PC-3 (cell line): ENCODE measurements around the gene GTF3C4. TPM values are rescaled to one million over a fixed set of nuclear protein-coding genes. Genes with fewer than 3 reads are reported as not detected.

ENCODE experiments used
- ATAC-seq: fragments of 200-7000 bp; cut with Tn5 transposase; 2 replicates; pipeline ENCODE4 v1.9.1; 2020; ENCODE audit warnings: mild to moderate bottlenecking, moderate library complexity
- BruUV-seq: library from RNA; stranded (reverse); fragments of 400-500 nt; replicated peaks from 2 replicates; lab custom pipeline; 2021; lab: Mats Ljungman, UMichigan
- CTCF ChIA-PET: fragments of 300-600 bp; sonication (Branson Sonifier 250); formaldehyde crosslinking; loops from one replicate; lab custom pipeline; 2022; ENCODE audit warnings: antibody characterized with exemption; lab: Charles Lee
- POLR2A ChIA-PET: fragments of 300-600 bp; sonication (Branson Sonifier 250); formaldehyde crosslinking; loops from one replicate; lab custom pipeline; 2022; ENCODE audit warnings: antibody characterized with exemption; ENCODE audit not compliant: unreplicated experiment; lab: Charles Lee
- DNase-seq: peaks from one replicate; pipeline ENCODE4 v3.0.0-alpha.2; 2015
- H2AFZ ChIP-seq: fragments of 300-600 bp; sonication (generic); 2 replicates; pipeline ENCODE4 v1.6.0; 2016; ENCODE audit warnings: antibody characterized with exemption, low read length
- H3F3A ChIP-seq: fragments of 300-600 bp; sonication (generic); one replicate; pipeline ENCODE4 v1.6.0; 2017; ENCODE audit warnings: antibody characterized with exemption, low read length, control low read depth, mild to moderate bottlenecking; ENCODE audit not compliant: unreplicated experiment
- H3K27ac ChIP-seq: fragments of 300-600 bp; sonication (generic); 2 replicates; pipeline ENCODE4 v1.5.1; 2016; ENCODE audit warnings: mild to moderate bottlenecking, low read length
- H3K27me3 ChIP-seq: fragments of 300-600 bp; sonication (generic); 2 replicates; pipeline ENCODE4 v1.6.1; 2016; ENCODE audit warnings: low read length, mixed read lengths
- H3K36me3 ChIP-seq: fragments of 300-600 bp; sonication (generic); 2 replicates; pipeline ENCODE4 v1.6.1; 2016; ENCODE audit warnings: low read depth, mixed run types, low read length, mixed read lengths
- H3K4me1 ChIP-seq: fragments of 300-600 bp; sonication (generic); 2 replicates; pipeline ENCODE4 v1.5.1; 2016; ENCODE audit warnings: low read length; ENCODE audit not compliant: insufficient read depth
- H3K4me2 ChIP-seq: fragments of 300-600 bp; sonication (generic); 2 replicates; pipeline ENCODE4 v1.6.0; 2016; ENCODE audit warnings: low read length
- H3K4me3 ChIP-seq: fragments of 300-600 bp; sonication (generic); 2 replicates; pipeline ENCODE4 v1.5.1; 2016; ENCODE audit warnings: mild to moderate bottlenecking, low read length, mixed read lengths
- H3K79me2 ChIP-seq: fragments of 300-600 bp; sonication (generic); 2 replicates; pipeline ENCODE4 v1.6.1; 2017; ENCODE audit warnings: low read length, mixed read lengths
- H3K9ac ChIP-seq: fragments of 300-600 bp; sonication (generic); 2 replicates; pipeline ENCODE4 v1.6.0; 2016; ENCODE audit warnings: mild to moderate bottlenecking, low read length
- H3K9me2 ChIP-seq: fragments of 300-600 bp; sonication (generic); replicated peaks from 2 replicates; pipeline ENCODE4 v1.6.1; 2016; ENCODE audit warnings: mixed run types, low read length, mixed read lengths
- H3K9me3 ChIP-seq: fragments of 300-600 bp; sonication (generic); 2 replicates; pipeline ENCODE4 v1.6.1; 2016; ENCODE audit warnings: low read length, mixed read lengths
- H4K20me1 ChIP-seq: fragments of 300-600 bp; sonication (generic); 2 replicates; pipeline ENCODE4 v1.6.1; 2016; ENCODE audit warnings: low read length, mixed read lengths
- EZH2 ChIP-seq: fragments of 300-600 bp; sonication (generic); IDR thresholded peaks from one replicate; pipeline ENCODE4 v1.6.1; 2017; ENCODE audit warnings: antibody characterized with exemption, mild to moderate bottlenecking, low read length; ENCODE audit not compliant: unreplicated experiment
- EZH2phosphoT487 ChIP-seq: fragments of 300-600 bp; sonication (generic); IDR thresholded peaks from 2 replicates; pipeline ENCODE4 v1.6.1; 2018; ENCODE audit warnings: mild to moderate bottlenecking, antibody characterized with exemption, low read length, borderline replicate concordance
- intact Hi-C: fragments of 100-400 bp; cut with micrococcal nuclease; formaldehyde crosslinking; loops from 2 replicates; pipeline ENCODE4 v1.9.0; 2023
- total RNA-seq: library from RNA; depleted of rRNA; stranded (reverse); fragments of >200 nt; gene quantifications from 2 replicates; pipeline ENCODE4 v1.2.3, GENCODE V29; 2014
- TF ChIP-seq, protein P1 (sequence below): fragments of 300-600 bp; sonication (generic); conservative IDR thresholded peaks from 2 replicates; pipeline ENCODE4 v1.5.1; 2017; ENCODE audit warnings: antibody characterized with exemption, low read depth, mild to moderate bottlenecking, low read length

The GTF3C4 gene
- total RNA-seq, 1 experiment from 2014 or later = 9.8 TPM

- no TSS peak for BruUV-seq
- H3K36me3 ChIP-seq = peaks cover 38% of the 10 kb centered on the region
These were observed 44.0 kb upstream of the GTF3C4 start for GRCh38 chr9:132626285-132626684.

GRCh38 chr9:132627106-132627505, 43.2 kb upstream of the GTF3C4 start:
- no TSS peak for BruUV-seq
- DNase-seq = peak; percentile 69
- intact Hi-C loops = loop anchor here (10.0 kb wide), 1 partner anchor 48 kb away; the partner anchor contains the start of gene GTF3C4

More at GRCh38 chr9:132626285-132626684, 44.0 kb upstream of the GTF3C4 start:
- Histone ChIP-seq H3K27ac (peak overlapping the region; percentile 95), H3K79me2 (no peaks in the 10 kb centered on the region), H3K9ac (peak overlapping the region; percentile 78; the same call in 1 of the 2 replicates), H4K20me1 (no peaks in the 10 kb centered on the region), H2AFZ (no peak overlapping the region), H3K9me3 (no peaks in the 10 kb centered on the region), H3K4me1 (peaks cover 46% of the 10 kb centered on the region), H3K4me2 (no peak overlapping the region; the same call in 1 of the 2 replicates), H3F3A (no peaks in the 10 kb centered on the region), H3K9me2 (no peaks in the 10 kb centered on the region), H3K4me3 (no peak overlapping the region), H3K27me3 (no peaks in the 10 kb centered on the region)
- TF ChIP-seq, protein P1, sequence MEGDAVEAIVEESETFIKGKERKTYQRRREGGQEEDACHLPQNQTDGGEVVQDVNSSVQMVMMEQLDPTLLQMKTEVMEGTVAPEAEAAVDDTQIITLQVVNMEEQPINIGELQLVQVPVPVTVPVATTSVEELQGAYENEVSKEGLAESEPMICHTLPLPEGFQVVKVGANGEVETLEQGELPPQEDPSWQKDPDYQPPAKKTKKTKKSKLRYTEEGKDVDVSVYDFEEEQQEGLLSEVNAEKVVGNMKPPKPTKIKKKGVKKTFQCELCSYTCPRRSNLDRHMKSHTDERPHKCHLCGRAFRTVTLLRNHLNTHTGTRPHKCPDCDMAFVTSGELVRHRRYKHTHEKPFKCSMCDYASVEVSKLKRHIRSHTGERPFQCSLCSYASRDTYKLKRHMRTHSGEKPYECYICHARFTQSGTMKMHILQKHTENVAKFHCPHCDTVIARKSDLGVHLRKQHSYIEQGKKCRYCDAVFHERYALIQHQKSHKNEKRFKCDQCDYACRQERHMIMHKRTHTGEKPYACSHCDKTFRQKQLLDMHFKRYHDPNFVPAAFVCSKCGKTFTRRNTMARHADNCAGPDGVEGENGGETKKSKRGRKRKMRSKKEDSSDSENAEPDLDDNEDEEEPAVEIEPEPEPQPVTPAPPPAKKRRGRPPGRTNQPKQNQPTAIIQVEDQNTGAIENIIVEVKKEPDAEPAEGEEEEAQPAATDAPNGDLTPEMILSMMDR = no peak
- TF ChIP-seq EZH2phosphoT487 = no peak
- TF ChIP-seq EZH2 = no peak
- ChIA-PET POLR2A (no interaction called here), CTCF (no interaction called here)
- DNase-seq (no peak), ATAC-seq (no peak)
- intact Hi-C loops = loop anchor here (10.0 kb wide), 1 partner anchor 49 kb away; the partner anchor contains the start of gene GTF3C4

More at GRCh38 chr9:132627106-132627505, 43.2 kb upstream of the GTF3C4 start:
- H2AFZ ChIP-seq = no peak overlapping the region
- peak overlapping the region; percentile 95 for H3K27ac ChIP-seq
- peak; percentile 79 for ATAC-seq
- no peaks in the 10 kb centered on the region for H3K27me3 ChIP-seq
- H3K4me3 ChIP-seq = no peak overlapping the region
- no peak for TF ChIP-seq EZH2
- TF ChIP-seq, protein P1 = no peak
- no peaks in the 10 kb centered on the region for H3K79me2 ChIP-seq
- POLR2A ChIA-PET = interaction anchor here (0.6 kb wide), 2 partner anchors 42 to 591 kb away, joined by 5 to 6 read pairs; partner anchors contain the start of gene DDX31
- H3K9me3 ChIP-seq = no peaks in the 10 kb centered on the region
- H3K4me2 ChIP-seq = peak overlapping the region; percentile 48; the same call in 1 of the 2 replicates
- H3K9me2 ChIP-seq = no peaks in the 10 kb centered on the region
- peaks cover 53% of the 10 kb centered on the region for H3K4me1 ChIP-seq
- H3K36me3 ChIP-seq = peaks cover 38% of the 10 kb centered on the region
- H3F3A ChIP-seq = no peaks in the 10 kb centered on the region
- H4K20me1 ChIP-seq = no peaks in the 10 kb centered on the region
- CTCF ChIA-PET = no interaction called here
- peak overlapping the region; percentile 78 for H3K9ac ChIP-seq
